ENCODE data around the gene CDKAL1. TPM values are rescaled to one million over a fixed set of nuclear protein-coding genes. Genes with fewer than 3 reads are reported as not detected.
A peak's percentile ranks its signal among the peaks of the same experiment; 100 is the strongest.
"Not testable (repeated sequence)": the region's sequence is repeated elsewhere in the genome, so short reads cannot be mapped to it uniquely, and the experiment has no call there.

CDKAL1 gene
- total RNA-seq, 1 experiment from 2014 or later: 11.8 TPM

GRCh38 chr6:20729086-20729485 lies 194.8 kb downstream of the CDKAL1 start:
- ChIA-PET POLR2A (no interaction called here), CTCF (no interaction called here)
- Mint-ChIP-seq H3K9me3 (ENCODE audit: unreplicated experiment) (peaks cover 6% of the 10 kb centered on the region), H3K27me3 (ENCODE audit: insufficient read depth, unreplicated experiment) (no peaks in the 10 kb centered on the region), H3K4me1 (ENCODE audit: insufficient read depth, unreplicated experiment) (peaks cover 6% of the 10 kb centered on the region), H3K27ac (ENCODE audit: low read depth, unreplicated experiment) (no peak overlapping the region), H3K36me3 (ENCODE audit: insufficient read depth, unreplicated experiment) (peaks cover 20% of the 10 kb centered on the region), H3K4me3 (ENCODE audit: unreplicated experiment) (no peak overlapping the region)
- TF ChIP-seq CTCF (IDR thresholded peaks at IDR 0.05; ENCODE audit: unreplicated experiment): no peak
- intact Hi-C loops (cut with micrococcal nuclease): no loop called here
- no TSS peak for BruUV-seq (replicated peaks)
- no peak for DNase-seq (ENCODE audit: unreplicated experiment)

- H3K4me3 Mint-ChIP-seq (ENCODE audit: unreplicated experiment); H3K27me3 Mint-ChIP-seq (ENCODE audit: insufficient read depth, unreplicated experiment); CTCF ChIA-PET; H3K4me1 Mint-ChIP-seq (ENCODE audit: insufficient read depth, unreplicated experiment); H3K27ac Mint-ChIP-seq (ENCODE audit: low read depth, unreplicated experiment); intact Hi-C loops (cut with micrococcal nuclease); BruUV-seq (replicated peaks); POLR2A ChIA-PET: not testable (repeated sequence)
- DNase-seq (ENCODE audit: unreplicated experiment): peak; percentile 18
- Mint-ChIP-seq H3K36me3 (ENCODE audit: insufficient read depth, unreplicated experiment) (peaks cover 12% of the 10 kb centered on the region), H3K9me3 (ENCODE audit: unreplicated experiment) (peaks cover 13% of the 10 kb centered on the region)
Observed at GRCh38 chr6:20732362-20732761, 198.1 kb downstream of the CDKAL1 start.

DNA sequence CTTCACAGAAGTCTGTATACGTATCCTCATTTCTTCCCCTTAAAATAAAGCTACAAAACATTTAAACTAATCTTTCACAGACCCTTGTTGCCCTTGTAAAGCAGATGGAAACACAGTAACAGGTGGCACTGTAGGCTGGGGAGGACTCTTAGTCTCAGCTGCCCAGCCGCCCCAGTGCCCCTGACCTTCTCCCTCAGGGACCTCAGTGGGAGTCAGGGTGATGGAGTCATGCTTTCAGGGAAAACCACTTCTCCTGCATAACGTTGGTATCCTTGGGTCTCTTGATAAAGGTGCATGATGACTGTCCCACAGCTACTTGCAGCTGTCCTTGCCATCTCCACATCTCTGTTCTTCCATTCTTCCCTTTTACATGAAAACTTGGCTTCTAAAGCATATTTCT lies 198.6 kb downstream of the CDKAL1 start:
- Mint-ChIP-seq H3K36me3 (ENCODE audit: insufficient read depth, unreplicated experiment) (peaks cover 12% of the 10 kb centered on the region), H3K4me1 (ENCODE audit: insufficient read depth, unreplicated experiment) (peaks cover 6% of the 10 kb centered on the region), H3K9me3 (ENCODE audit: unreplicated experiment) (peaks cover 13% of the 10 kb centered on the region), H3K4me3 (ENCODE audit: unreplicated experiment) (no peak overlapping the region), H3K27me3 (ENCODE audit: insufficient read depth, unreplicated experiment) (no peaks in the 10 kb centered on the region), H3K27ac (ENCODE audit: low read depth, unreplicated experiment) (no peak overlapping the region)
- DNase-seq (ENCODE audit: unreplicated experiment): no peak
- no peak for TF ChIP-seq CTCF (IDR thresholded peaks at IDR 0.05; ENCODE audit: unreplicated experiment)
- intact Hi-C loops (cut with micrococcal nuclease): no loop called here
- ChIA-PET POLR2A (no interaction called here), CTCF (interaction anchor here (1.0 kb wide), 1 partner anchor 856 kb away, joined by 3 read pairs; no protein-coding TSS in a partner anchor)
- BruUV-seq (replicated peaks): no TSS peak

DNA sequence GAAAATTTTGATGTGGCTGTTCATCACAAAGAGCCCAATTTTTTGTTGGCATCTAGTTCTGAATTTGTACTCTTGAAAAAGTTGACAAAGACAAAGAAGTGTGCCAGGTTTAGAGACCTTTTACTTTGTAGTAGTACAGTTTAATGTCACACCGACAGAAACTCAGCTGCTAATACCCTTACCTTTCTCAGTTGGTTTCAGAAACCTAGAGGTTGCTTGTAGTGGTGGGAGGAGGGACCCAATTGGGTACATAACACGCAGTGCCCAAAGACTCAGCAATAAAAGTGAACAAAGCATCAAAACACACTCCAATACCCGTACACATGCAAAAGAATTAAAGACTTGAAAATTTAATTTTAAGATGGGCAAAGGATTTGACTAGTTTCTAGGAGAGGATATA lies 203.7 kb downstream of the CDKAL1 start:
- Mint-ChIP-seq H3K4me3 (ENCODE audit: unreplicated experiment) (no peak overlapping the region), H3K36me3 (ENCODE audit: insufficient read depth, unreplicated experiment) (peaks cover 6% of the 10 kb centered on the region), H3K4me1 (ENCODE audit: insufficient read depth, unreplicated experiment) (peaks cover under 1% of the 10 kb centered on the region), H3K9me3 (ENCODE audit: unreplicated experiment) (peaks cover 8% of the 10 kb centered on the region), H3K27me3 (ENCODE audit: insufficient read depth, unreplicated experiment) (no peaks in the 10 kb centered on the region), H3K27ac (ENCODE audit: low read depth, unreplicated experiment) (no peak overlapping the region)
- no TSS peak for BruUV-seq (replicated peaks)
- ChIA-PET POLR2A (interaction anchor here (0.9 kb wide), 1 partner anchor 13 kb away, joined by 3 read pairs; no protein-coding TSS in a partner anchor), CTCF (interaction anchor here (1.1 kb wide), 1 partner anchor 11 kb away, joined by 3 read pairs; no protein-coding TSS in a partner anchor)
- DNase-seq (ENCODE audit: unreplicated experiment): no peak
- intact Hi-C loops (cut with micrococcal nuclease): no loop called here
- TF ChIP-seq CTCF (IDR thresholded peaks at IDR 0.05; ENCODE audit: unreplicated experiment): no peak

DNA sequence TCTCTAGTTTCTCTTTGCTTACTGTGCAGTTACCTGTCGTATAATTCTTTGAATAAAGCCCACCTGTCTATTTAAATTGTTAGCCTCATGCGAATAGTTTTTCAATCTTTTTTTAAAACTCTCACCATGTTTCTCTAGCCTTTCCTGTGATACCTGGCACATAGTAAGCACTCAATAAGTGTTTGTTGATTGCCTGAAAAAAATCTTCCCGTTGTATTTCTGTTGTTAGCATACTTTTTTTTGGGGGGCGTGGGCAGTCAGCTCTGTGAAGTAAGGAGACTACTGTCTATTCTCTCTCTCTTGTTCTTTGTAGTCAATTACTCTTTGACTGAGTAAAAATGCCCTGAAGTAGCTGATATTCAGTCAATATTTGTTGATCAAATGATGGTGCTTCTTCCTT lies 205.8 kb downstream of the CDKAL1 start:
- Mint-ChIP-seq H3K27ac (ENCODE audit: low read depth, unreplicated experiment) (no peak overlapping the region), H3K9me3 (ENCODE audit: unreplicated experiment) (peaks cover 7% of the 10 kb centered on the region), H3K4me3 (ENCODE audit: unreplicated experiment) (no peak overlapping the region), H3K27me3 (ENCODE audit: insufficient read depth, unreplicated experiment) (no peaks in the 10 kb centered on the region), H3K36me3 (ENCODE audit: insufficient read depth, unreplicated experiment) (peaks cover 5% of the 10 kb centered on the region), H3K4me1 (ENCODE audit: insufficient read depth, unreplicated experiment) (no peaks in the 10 kb centered on the region)
- BruUV-seq (replicated peaks): TSS peak; percentile 25
- DNase-seq (ENCODE audit: unreplicated experiment): no peak
- intact Hi-C loops (cut with micrococcal nuclease): no loop called here
- no peak for TF ChIP-seq CTCF (IDR thresholded peaks at IDR 0.05; ENCODE audit: unreplicated experiment)
- ChIA-PET CTCF (interaction anchor here (0.6 kb wide), 1 partner anchor 849 kb away, joined by 6 read pairs; no protein-coding TSS in a partner anchor), POLR2A (no interaction called here)
